ENCODE measurements around the gene SCUBE3.

DNA sequence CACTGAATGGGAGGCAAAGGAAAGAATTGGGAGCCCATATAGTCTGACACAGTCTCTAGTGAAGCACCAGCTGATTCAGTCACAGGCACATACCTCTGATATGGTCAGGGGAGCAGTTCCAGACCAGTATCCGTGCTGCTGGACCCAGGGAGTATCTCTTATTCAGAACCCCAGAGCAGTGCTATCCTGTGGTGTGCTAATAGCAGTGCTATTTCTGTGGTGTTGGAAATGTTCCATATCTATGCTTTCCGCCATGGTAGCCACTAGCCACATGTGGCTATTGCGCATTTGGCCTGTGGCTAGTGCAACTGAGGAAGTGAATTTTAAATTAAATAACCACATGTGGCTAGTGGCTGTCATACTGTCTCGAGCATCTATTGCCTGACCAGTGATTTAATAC, 11.0 kb downstream of the SCUBE3 start:
- no peak for TF ChIP-seq CTCF (IDR thresholded peaks at IDR 0.05; ENCODE audit: insufficient read depth, low read length, poor library complexity, severe bottlenecking)
- TF ChIP-seq EZH2phosphoT487 (conservative IDR thresholded peaks at IDR 0.05; ENCODE audit: low read length): no peak
